Sigmoid colon (tissue), 7 donors: ENCODE results near the gene STARD13. TPM values are rescaled to one million over a fixed set of nuclear protein-coding genes. Genes with fewer than 3 reads are reported as not detected.

ENCODE experiments used
- DNase-seq: peaks from one replicate; pipeline ENCODE4 v3.0.0-alpha.2; 2019
- H3K27ac ChIP-seq, 4 donors: fragments of 200-600 bp; sonication (generic); one replicate each; pipeline ENCODE4 v1.5.1; 2016 to 2019; ENCODE audit warnings: mild to moderate bottlenecking in 1 of 4
- H3K27me3 ChIP-seq, 3 donors: fragments of 200-600 bp; sonication (generic); one replicate each; pipeline ENCODE4 v1.5.1; 2019; ENCODE audit warnings: mild to moderate bottlenecking in 1 of 3
- H3K36me3 ChIP-seq, 4 donors: fragments of 200-600 bp; sonication (generic); one replicate each; pipeline ENCODE4 v1.5.1; 2016 to 2019
- H3K4me1 ChIP-seq, 4 donors: fragments of 200-600 bp; sonication (generic); one replicate each; pipeline ENCODE4 v1.5.1; 2017 to 2019
- H3K4me3 ChIP-seq, 4 donors: fragments of 200-600 bp; sonication (generic); one replicate each; pipeline ENCODE4 v1.5.1; 2017 to 2019; ENCODE audit warnings: mild to moderate bottlenecking in 2 of 4, moderate library complexity in 1 of 4
- H3K9me3 ChIP-seq, 4 donors: fragments of 200-600 bp in 3 of 4; sonication (generic) in 3 of 4; one replicate each; pipeline versions ENCODE4 v1.5.1 to v1.6.1; 2013 to 2019
- EP300 ChIP-seq, 4 donors: sonication (generic); formaldehyde crosslinking; IDR thresholded peaks; one replicate each; pipeline ENCODE4 v1.6.1; 2017; ENCODE audit warnings: antibody characterized with exemption in 4 of 4
- POLR2A ChIP-seq, 2 donors: fragments of 450-650 bp; IDR thresholded peaks; one replicate each; pipeline ENCODE4 v1.6.1; 2016; ENCODE audit warnings: antibody characterized with exemption in 2 of 2, mild to moderate bottlenecking in 2 of 2, moderate library complexity in 2 of 2
- POLR2AphosphoS5 ChIP-seq, 4 donors: sonication (generic); formaldehyde crosslinking; IDR thresholded peaks; one replicate each; pipeline ENCODE4 v1.6.1; 2017; ENCODE audit warnings: antibody characterized with exemption in 4 of 4
- WGBS, 2 donors: extraction: QIAGEN DNeasy Blood & Tissue Kit; methylation state at CpG; one replicate each; pipeline ENCODE4 v1.1.7; 2013; 5-methylcytosine and 5-hydroxymethylcytosine counted together
- intact Hi-C: fragments of 100-400 bp; cut with DNase I; formaldehyde crosslinking; loops from one replicate; pipeline ENCODE4 v1.15.1; 2023
- polyA plus RNA-seq, 3 donors: library from polyadenylated mRNA; stranded (reverse); fragments of 200-250 nt; gene quantifications; one replicate each; pipeline ENCODE4 v1.2.3, GENCODE V29; 2013
- total RNA-seq, 4 donors: library from RNA; depleted of rRNA; stranded (reverse); fragments of >200 nt; gene quantifications; one replicate each; pipeline ENCODE4 v1.1.0, GENCODE V29; 2016
- TF ChIP-seq, protein P1 (sequence below), 4 experiments: fragments of 450-650 bp in 3 of 4; fragments of 200-600 bp in 1 of 4; IDR thresholded peaks; one replicate each; pipeline ENCODE4 v1.5.1; 2016 to 2019; ENCODE audit warnings: antibody characterized with exemption in 4 of 4, mild to moderate bottlenecking in 3 of 4, moderate library complexity in 2 of 4
- donor health status: healthy with polysubstance abuse.
- donor health status: Bipolar disorder and iron deficiency.
- donor health status: healthy.

The STARD13 gene
- total and polyA plus RNA-seq, 7 donors, result 3.7 to 102 (median 66.7) TPM

- peaks cover 0 to 17% (median 9%) of the 10 kb centered on the region in 4 donors for H3K4me1 ChIP-seq
- no peak for TF ChIP-seq POLR2AphosphoS5 (IDR thresholded peaks at IDR 0.05)
- TF ChIP-seq EP300 (IDR thresholded peaks at IDR 0.05), result no peak
- TF ChIP-seq, protein P1, sequence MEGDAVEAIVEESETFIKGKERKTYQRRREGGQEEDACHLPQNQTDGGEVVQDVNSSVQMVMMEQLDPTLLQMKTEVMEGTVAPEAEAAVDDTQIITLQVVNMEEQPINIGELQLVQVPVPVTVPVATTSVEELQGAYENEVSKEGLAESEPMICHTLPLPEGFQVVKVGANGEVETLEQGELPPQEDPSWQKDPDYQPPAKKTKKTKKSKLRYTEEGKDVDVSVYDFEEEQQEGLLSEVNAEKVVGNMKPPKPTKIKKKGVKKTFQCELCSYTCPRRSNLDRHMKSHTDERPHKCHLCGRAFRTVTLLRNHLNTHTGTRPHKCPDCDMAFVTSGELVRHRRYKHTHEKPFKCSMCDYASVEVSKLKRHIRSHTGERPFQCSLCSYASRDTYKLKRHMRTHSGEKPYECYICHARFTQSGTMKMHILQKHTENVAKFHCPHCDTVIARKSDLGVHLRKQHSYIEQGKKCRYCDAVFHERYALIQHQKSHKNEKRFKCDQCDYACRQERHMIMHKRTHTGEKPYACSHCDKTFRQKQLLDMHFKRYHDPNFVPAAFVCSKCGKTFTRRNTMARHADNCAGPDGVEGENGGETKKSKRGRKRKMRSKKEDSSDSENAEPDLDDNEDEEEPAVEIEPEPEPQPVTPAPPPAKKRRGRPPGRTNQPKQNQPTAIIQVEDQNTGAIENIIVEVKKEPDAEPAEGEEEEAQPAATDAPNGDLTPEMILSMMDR (IDR thresholded peaks at IDR 0.05), result no peak
- TF ChIP-seq POLR2A (IDR thresholded peaks at IDR 0.05), result no peak
- H3K27ac ChIP-seq, result no peak overlapping the region
- intact Hi-C loops, result no loop called here
- 95 to 96% methylated on average over 8 of the region's 8 CpGs for WGBS, 2 donors
- no peak overlapping the region for H3K4me3 ChIP-seq
- H3K27me3 ChIP-seq, result no peaks in the 10 kb centered on the region
- peaks cover 6 to 76% (median 12%) of the 10 kb centered on the region in 4 donors for H3K36me3 ChIP-seq
- no peaks in the 10 kb centered on the region for H3K9me3 ChIP-seq
- DNase-seq, result no peak
Observed at GRCh38 chr13:33158816-33159215, 126.7 kb downstream of the STARD13 start.

GRCh38 chr13:33158271-33158670 is 127.3 kb downstream of the STARD13 start:
- H3K9me3 ChIP-seq, result no peaks in the 10 kb centered on the region
- H3K27me3 ChIP-seq, result no peaks in the 10 kb centered on the region
- TF ChIP-seq, protein P1 (IDR thresholded peaks at IDR 0.05), result no peak
- TF ChIP-seq EP300 (IDR thresholded peaks at IDR 0.05), result no peak
- no peak for TF ChIP-seq POLR2AphosphoS5 (IDR thresholded peaks at IDR 0.05)
- TF ChIP-seq POLR2A (IDR thresholded peaks at IDR 0.05), result no peak
- H3K4me3 ChIP-seq, result no peak overlapping the region
- peaks cover 5 to 76% (median 12%) of the 10 kb centered on the region in 4 donors for H3K36me3 ChIP-seq
- H3K4me1 ChIP-seq, result peaks cover 0 to 22% (median 14%) of the 10 kb centered on the region in 4 donors
- no peak for DNase-seq
- 95 to 100% methylated on average over 3 of the region's 3 CpGs for WGBS, 2 donors
- H3K27ac ChIP-seq, result no peak overlapping the region
- intact Hi-C loops, result no loop called here

- WGBS, 2 donors, result 92 to 95% methylated on average over 5 of the region's 5 CpGs
- DNase-seq, result no peak
- TF ChIP-seq, protein P1 (IDR thresholded peaks at IDR 0.05), result no peak
- no peak for TF ChIP-seq EP300 (IDR thresholded peaks at IDR 0.05)
- TF ChIP-seq POLR2AphosphoS5 (IDR thresholded peaks at IDR 0.05), result no peak
- TF ChIP-seq POLR2A (IDR thresholded peaks at IDR 0.05), result no peak
- Histone ChIP-seq H3K4me1 (peaks cover 0 to 40% (median 26%) of the 10 kb centered on the region in 4 donors), H3K4me3 (no peak overlapping the region), H3K9me3 (no peaks in the 10 kb centered on the region), H3K36me3 (peaks cover 0 to 54% (median 3%) of the 10 kb centered on the region in 4 donors), H3K27me3 (no peaks in the 10 kb centered on the region), H3K27ac (peak overlapping the region in 3 of 4 donors; percentile 16 to 40 (median 21))
- intact Hi-C loops, result no loop called here
Observed at GRCh38 chr13:33154911-33155310, 130.6 kb downstream of the STARD13 start.

DNA sequence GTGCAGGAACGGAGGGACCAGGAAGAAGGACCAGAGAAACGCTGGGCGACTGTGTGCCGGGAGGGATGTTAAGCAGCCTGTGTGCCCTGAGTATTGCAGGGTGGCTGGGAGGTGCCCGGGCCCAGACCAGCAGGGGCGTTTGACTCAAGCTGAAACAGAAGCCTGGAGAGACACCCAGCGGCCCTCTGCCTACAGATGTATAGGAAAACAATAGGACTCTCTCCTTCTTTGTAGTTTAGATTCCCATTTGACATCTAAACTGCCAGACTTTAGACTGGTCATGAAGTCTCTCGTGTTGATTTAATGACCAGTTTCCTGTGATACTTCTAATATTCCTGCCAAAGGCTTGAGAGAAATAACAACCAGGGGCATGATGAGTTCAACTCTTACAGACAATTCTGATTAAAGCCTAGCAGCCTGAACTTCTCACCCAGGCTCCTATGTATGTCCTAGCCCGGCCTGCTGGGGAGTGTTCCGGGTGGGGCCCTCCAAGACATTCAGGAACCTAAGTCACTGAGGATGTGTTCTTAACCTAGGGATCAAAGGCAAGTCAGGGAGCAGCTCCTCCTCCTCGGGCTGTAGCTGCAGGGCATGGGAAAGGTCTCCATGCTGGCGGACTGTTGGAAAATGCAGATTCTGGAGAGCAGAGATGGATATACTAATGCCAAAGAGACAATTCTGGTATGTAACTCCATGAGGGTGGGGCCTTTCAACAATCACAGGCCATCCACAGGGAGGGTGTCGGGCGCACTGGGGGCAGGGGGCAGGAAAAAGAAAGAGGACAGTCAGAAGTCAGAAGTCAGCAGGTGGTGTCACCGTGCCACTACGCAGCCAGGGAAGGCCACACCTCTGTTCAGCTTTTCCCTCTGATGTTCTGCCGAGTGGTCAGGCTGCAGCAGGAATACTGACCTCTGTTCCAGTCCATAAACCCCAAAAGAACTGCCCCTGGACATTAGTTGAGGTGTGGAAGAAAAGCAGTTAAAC is 131.8 kb downstream of the STARD13 start:
- no peak overlapping the region for H3K4me3 ChIP-seq
- 81 to 82% methylated on average over 17 of the region's 17 CpGs for WGBS, 2 donors
- H3K9me3 ChIP-seq, result no peaks in the 10 kb centered on the region
- peak overlapping the region; percentile 16 to 46 (median 36) for H3K27ac ChIP-seq
- intact Hi-C loops, result no loop called here
- DNase-seq, result no peak
- TF ChIP-seq POLR2AphosphoS5 (IDR thresholded peaks at IDR 0.05), result no peak
- no peaks in the 10 kb centered on the region for H3K27me3 ChIP-seq
- peaks cover 0 to 46% (median 0%) of the 10 kb centered on the region in 4 donors for H3K36me3 ChIP-seq
- peaks cover 0 to 42% (median 29%) of the 10 kb centered on the region in 4 donors for H3K4me1 ChIP-seq

DNA sequence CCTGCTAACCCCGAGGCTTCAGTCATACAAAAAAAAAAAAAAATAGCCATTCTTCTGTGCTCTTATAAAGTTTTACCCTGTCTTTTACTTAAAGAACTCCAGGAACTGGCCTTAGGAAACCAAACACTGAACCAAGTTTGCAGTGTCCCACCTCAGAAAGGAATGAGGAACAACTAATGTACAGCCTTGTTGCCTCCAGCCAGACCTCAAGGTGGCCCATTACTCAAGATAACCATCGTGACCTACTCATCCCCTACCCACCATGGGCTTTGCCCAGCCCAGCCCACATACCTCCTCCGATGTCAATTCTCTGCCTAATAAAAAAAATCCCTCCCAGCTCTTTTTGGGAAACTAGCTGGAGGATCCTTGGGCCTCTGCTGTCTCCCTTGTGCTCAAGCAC is 133.2 kb downstream of the STARD13 start:
- H3K4me1 ChIP-seq, result peaks cover 0 to 43% (median 34%) of the 10 kb centered on the region in 4 donors
- peaks cover 0 to 33% (median 0%) of the 10 kb centered on the region in 4 donors for H3K36me3 ChIP-seq
- H3K27ac ChIP-seq, result peak overlapping the region in 2 of 4 donors; percentile 16 to 40

More for the DNA sequence above, 133.2 kb downstream of the STARD13 start:
- DNase-seq, result no peak
- TF ChIP-seq, protein P1 (IDR thresholded peaks at IDR 0.05), result no peak
- TF ChIP-seq POLR2AphosphoS5 (IDR thresholded peaks at IDR 0.05), result no peak
- TF ChIP-seq EP300 (IDR thresholded peaks at IDR 0.05), result no peak
- no peak for TF ChIP-seq POLR2A (IDR thresholded peaks at IDR 0.05)
- H3K4me3 ChIP-seq, result no peak overlapping the region
- no peaks in the 10 kb centered on the region for H3K27me3 ChIP-seq
- no peaks in the 10 kb centered on the region for H3K9me3 ChIP-seq
- 81 to 82% methylated on average over 3 of the region's 3 CpGs for WGBS, 2 donors
- intact Hi-C loops, result no loop called here
